IPS-NIHi11 (cell line): ENCODE results near the gene BPIFB3.
"Not testable (repeated sequence)": the region's sequence is repeated elsewhere in the genome, so short reads cannot be mapped to it uniquely, and the experiment has no call there.

Source experiments
- DNase-seq: peaks from one replicate; pipeline ENCODE4 v3.0.0; 2012; ENCODE audit warnings: mixed read lengths, low spot score

Gene BPIFB3

DNA sequence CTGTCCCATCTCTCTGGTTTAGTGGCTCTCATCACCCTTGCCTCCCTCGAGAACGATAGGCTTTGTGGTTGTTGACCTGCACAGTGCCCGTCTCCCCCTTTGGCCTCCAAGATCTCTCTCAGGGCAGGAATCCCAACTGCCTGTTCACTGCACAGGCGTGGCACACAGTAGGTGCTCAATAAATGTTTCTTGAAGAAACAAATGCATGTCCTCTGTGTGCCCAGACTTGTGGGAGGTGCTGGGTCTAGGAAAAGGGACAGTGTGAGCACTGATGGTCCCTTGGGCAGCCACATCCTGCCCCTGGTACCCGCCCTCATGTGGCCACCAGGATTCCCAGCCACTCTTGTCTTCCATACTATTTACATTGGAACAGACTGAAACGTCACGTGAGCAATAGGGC lies 24.8 kb upstream of the BPIFB3 start:
- DNase-seq = no peak

DNA sequence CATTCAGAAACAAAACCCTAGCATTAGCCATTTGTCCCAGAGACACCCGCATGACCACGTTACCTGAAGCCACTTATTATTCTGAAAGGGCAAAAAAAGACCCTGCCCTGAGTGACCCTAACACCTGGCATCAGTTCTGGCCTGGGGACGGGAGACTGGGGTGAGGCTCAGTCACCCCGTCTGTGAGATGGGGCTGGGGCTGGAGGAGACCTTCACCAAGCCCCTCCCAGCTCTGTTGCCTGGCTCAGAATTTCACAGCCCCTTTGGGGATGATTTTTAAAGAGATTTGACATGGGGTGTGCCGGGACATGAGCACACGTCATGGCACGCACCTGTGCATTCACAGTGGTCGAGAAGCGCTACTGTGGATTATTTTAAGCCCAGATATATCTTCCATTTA lies 23.6 kb upstream of the BPIFB3 start:
- DNase-seq = no peak

DNA sequence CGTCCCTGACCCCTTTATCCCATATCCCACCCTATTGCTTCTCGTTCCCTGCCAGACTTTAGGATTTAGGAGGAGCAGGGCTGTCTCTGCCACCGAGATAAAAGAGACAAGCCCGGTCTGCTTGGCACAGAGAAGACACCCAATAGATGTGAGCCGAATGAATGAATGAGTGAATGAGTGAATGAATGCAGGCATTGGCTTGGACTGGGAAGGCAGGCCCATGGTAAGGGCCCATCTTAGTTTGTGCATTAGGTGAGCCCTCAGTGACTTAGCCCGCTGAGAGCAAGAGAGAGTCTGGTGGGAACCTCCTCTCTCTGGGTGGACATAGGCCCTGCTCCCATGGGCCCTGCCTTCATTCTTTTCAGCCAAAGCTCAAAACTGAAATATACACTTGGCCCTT lies 23.1 kb upstream of the BPIFB3 start:
- DNase-seq = no peak

DNA sequence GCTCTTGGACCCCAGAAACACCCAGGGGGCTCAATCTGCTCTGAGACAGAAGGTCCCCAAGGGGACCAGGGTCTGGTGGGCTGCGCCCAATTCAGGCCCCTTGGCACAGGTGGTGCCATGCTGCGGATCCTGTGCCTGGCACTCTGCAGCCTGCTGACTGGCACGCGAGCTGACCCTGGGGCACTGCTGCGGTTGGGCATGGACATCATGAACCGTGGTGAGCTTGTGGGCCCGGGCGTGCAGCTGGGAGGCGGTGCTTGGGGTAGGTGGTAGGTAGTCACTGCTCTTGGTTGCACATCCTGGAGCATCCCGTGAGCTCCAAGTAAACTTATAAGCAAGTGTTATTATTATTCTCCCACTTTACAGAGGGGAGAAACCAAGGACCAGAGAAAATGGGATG lies 22.2 kb upstream of the BPIFB3 start, which contains the start of gene BPIFB6:
Gene BPIFB6 (plus strand): TSS at position 118 of the 400 bp plus-strand sequence. CDS start 0 bp downstream, at position 118.
- no peak for DNase-seq

DNA sequence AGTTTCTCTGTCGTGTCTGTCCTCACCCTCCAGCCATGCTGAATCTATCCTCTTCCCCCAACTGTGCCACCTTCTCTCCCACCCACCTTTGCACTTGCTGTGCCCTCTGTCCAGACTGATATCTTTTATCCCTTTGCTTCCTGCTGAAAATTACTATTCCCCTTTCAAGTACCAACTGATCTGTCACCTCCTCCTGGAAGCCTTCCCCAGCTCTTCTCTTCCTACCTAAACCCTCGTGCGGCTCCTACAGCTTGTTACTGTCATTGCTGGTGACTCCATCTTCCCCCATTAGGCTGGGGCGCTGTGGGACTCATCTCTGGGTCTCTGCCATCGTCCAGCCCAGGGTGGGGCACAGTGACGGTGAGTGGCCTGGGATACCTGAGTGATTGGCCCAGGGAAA lies 21.1 kb upstream of the BPIFB3 start:
- DNase-seq = no peak

DNA sequence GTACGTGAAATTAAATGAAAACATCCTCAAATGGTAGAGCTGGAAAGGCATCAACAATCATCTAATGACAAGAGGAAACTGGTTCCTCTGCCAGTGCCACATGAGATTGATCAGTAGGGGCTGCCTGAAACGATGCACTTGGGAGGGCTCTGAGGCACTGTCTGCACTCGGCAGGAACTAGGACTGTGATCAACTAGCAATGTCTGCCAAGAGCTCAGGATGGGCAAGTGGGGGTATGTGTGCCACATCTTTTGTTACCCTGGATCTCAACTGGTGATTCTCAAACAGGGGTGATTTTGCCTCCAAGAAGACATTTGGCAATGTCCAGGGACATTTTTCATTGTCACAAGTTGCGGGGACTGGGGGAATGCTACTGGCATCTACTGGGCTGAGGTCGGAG lies 20.3 kb upstream of the BPIFB3 start:
- DNase-seq = no peak

DNA sequence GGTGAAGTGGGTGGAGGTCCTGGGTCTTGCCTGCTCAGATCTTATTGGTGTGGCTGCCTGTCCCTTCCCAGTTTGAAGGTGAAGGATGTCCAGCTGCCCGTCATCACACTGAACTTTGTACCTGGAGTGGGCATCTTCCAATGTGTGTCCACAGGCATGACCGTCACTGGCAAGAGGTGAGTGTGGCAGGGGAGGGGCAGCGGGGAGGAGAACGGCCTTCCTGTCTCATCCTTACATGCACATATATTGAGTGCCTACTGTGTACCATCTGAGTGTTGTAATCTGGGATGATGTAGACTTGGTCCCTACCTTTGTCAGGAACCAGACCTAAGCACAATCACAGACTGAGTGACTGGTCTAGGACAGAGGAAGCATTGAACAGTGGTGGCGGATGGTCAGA lies 19.6 kb upstream of the BPIFB3 start:
- no peak for DNase-seq

DNA sequence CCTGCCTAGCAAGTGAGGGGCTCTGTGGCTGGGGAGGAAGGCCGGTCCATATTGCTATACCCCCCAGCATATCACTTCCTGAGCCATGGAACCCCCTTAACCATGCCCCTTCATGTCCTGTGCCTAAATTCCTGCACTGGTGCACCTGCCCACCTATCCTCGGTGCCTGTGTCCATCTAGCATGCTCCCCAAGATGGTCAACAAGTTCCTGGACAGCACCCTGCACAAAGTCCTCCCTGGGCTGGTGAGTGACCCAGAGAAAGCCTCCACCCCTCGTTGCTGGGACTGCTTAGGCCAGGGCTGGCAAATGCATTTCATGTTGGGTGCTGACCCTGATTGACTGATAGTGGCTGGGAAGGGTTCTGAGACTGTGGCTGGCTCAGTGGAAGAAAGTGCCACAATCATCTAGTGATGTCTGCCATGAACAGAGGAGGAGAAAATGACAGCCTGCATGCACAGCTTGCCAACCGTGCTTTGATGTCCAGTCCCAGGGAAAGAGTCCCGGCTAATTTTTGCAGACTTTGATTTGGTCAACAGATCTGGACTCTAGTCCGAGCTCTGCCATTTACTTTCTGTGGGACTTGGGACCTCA lies 18.7 kb upstream of the BPIFB3 start:
- DNase-seq = no peak

DNA sequence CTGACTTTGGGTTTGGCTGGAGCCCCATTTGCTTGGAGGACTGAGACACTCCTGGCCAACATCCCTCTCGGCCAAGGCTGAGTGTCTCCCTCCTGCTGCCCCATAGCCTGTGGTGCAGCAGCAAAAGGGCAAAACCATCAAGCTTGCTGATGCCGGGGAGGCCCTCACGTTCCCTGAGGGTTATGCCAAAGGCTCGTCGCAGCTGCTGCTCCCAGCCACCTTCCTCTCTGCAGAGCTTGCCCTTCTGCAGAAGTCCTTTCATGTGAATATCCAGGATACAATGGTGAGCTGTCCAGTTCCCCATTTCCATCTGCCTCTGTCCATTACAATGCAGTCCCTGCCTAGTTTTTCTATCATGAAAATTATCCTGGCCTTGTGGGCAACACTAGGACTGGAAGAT lies 16.2 kb upstream of the BPIFB3 start:
- no peak for DNase-seq

DNA sequence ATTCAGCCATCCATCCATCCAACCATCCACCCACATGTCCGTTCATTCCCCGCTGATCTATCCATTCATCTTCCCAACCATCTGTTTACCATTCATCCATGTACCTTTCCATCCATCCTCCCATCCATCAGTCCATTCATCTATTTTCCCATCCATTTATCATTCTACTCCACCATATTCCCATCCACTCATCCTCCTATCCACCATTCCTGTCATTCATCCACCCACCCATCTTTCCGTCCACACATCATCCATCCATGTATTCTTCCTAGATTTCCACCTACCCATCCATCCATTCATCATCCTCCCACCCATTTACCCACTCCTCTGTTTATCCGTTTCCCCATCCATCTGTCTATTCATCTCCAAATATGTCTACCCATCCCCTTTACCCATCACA lies 15.5 kb upstream of the BPIFB3 start:
- no peak for DNase-seq

DNA sequence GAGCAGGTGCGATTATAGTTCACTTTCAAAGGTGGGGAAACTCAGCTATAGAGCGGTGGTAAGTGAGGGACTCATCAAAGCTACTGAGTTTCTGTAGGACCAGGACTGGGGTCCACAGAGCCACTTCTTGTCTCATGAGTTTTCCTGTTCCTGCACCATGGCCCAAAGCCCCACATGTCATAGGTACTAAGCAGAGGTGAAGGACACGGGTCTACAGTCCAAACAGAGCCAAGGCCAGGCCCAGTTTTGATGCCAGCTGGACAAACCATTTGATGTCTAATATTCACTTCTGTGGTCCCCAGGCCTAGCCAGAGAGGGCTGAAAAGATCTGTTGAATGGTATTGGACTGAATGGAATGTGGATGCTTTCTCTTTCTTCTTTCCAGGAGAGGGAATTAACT lies 11.3 kb upstream of the BPIFB3 start:
- no peak for DNase-seq

DNA sequence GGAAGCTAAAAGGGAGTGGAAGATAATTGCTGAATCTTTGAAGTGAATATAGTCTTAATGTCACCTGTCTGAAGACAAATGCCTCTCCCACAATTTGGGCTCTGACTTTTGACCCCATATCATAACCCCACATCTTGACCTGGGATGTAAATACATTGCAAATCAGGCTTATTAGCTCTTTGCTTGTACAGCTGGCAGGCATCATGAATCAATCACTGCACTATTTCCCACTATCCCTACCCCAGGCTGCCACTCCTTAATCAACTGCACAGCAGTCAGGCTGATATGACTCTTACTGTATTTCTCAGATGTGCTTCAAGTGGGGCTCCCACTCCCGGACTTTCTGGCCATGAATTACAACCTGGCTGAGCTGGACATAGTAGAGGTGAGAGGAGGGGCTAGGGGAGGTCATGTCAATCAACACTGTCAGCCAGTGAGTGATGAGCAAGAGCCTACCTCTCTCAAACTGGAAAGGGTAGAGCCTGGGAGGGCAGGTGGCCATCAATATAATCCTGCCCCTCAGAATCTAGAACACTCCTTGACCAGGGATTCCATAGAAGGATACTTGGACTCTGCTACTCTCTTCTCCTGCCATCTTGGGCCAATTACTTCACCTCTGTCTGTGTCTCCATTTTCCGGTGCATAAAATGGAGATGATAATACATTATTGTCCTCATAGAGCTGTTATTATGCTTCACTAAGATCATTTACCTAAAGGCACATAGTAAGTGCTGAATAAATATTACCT lies 10.5 kb upstream of the BPIFB3 start:
- no peak for DNase-seq

DNA sequence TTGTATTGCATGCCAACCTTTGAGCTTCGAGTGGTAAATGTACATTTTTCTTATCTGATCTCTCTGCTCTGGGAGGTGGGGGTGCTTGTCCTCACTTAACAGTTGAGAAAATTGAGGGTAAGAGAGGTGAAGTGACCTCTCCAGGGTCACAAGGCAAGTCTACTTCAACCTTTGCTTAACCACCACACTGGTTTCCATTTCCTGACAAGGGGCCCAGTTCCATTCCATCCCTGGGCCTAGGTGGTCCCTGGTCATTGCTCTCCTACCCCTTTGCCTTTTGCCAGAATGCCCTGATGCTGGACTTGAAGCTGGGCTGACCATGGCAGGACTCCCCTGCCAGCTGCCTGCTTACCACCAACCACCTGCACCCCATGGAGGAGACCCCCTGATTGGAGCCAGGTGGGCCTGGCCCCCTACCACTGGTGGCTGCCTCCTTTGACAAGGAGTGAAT lies 9.9 kb upstream of the BPIFB3 start:
- DNase-seq = no peak

DNA sequence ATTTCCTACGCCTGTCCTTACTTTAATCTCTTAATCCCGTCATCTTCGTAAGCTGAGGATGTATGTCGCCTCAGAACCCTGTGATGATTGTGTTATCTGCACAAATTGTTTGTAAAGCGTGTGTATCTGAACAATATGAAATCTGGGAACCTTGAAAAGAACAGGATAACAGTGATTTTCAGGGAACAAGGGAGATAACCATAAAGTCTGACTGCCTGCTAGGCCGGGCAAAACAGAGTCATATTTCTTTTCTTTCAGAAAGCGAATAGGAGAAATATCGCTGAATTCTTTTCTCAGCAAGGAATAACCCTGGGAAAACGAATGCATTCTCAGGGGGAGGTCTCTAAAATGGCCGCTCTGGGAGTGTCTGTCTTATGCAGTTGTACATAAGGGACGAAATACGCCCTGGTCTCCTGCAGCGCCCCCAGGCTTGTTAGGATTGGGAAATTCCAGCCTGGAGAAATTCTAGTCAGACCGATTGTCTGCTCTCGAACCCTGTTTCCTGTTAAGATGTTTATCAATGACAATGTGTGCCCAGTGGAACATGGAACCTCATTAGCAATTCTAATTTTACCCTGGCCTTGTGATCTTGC lies 8.5 kb upstream of the BPIFB3 start:
- not testable (repeated sequence) for DNase-seq

DNA sequence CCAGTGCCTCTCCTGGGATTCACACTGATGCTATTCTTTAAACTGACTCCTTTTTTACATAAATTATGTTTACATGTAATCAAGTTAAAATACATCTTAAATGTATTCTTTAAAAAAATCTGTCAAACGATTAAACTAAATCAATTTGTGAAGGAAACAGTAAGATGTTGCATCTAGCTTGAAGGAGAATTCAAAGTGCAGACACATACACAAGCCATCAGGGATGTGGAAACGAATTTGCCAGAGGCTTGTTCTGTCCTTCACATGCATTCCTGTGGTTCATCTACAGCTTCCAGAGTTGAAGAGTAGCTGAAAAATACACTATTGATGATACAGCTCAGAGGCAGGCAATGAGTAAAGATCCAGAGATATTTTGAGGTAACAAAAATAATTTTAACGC lies 7.3 kb upstream of the BPIFB3 start:
- no peak for DNase-seq

DNA sequence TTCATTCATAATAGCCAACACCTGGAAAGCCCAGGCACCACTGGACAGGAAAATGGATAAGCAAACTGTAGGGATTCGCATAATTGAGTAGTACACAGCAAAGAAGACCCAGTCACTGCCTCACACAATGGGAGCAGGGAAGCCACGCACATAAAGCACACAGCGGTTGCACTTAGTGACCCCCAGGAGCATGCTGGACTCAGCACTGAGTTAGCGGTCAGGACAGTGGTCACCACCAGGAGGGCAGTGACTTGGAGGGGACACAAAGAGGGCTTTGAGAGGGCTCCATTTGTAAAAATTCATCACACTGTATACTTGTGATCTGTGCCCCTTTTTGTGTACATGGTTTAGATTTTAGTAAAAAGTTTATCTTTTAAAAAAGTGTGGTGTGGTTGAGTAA lies 2.4 kb upstream of the BPIFB3 start:
- DNase-seq = no peak

DNA sequence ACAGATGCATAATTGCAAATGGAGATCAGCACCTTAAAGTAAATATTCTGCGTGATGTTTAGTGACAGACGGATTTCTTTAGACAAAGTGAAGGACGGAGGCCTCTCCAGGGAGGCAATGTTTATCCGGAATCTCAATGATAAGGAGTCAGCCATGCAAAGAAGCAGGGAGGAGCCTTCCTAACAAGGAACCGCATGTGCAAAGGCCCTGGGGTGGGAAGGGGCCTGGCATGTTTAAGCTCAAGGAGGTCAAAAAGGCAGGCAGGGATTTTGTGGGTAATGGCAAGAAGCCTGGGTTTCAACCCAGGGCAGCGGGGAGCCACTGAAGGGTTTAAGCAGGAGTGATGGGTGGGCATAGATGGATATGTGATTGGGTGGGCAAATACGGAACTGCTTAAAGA lies 678 bp downstream of the BPIFB3 start:
- no peak for DNase-seq

DNA sequence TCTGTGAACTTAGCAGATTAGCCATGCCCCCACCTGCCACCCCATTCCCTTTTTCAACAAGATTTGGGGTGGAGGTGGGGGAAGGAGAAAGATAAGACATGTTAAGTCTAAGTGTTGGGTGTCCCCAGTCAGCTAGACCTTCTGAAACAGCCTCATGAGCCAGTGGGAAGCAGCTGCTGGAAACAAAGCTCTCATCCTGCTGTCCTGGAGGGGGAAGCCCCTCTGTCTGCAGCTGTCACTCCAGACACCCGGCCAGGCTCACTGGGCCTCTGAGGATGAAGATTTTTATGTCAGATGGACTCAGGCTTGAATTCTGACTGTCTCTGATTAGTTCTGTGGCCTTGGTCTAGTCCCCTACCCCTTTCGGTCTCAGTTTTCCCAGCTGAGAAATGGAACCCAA lies 1.1 kb downstream of the BPIFB3 start:
- no peak for DNase-seq

DNA sequence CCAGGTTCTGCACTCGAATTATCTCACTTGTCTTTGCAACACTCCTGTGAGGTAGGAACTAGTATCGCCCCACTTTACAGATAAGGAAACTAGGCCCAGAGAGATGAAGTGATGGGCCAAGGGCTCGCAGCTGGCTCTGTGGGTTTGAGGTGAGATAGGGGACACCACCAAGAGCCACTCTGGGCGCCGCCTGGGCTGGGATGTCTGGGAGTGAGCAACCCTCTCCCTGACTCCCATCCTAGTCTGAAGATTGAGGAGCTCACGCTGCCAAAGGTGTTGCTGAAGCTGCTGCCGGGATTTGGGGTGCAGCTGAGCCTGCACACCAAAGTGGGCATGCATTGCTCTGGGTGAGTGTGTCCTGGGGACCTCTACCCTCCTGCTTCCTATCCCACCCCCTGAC lies 5.4 kb downstream of the BPIFB3 start:
- DNase-seq = no peak

DNA sequence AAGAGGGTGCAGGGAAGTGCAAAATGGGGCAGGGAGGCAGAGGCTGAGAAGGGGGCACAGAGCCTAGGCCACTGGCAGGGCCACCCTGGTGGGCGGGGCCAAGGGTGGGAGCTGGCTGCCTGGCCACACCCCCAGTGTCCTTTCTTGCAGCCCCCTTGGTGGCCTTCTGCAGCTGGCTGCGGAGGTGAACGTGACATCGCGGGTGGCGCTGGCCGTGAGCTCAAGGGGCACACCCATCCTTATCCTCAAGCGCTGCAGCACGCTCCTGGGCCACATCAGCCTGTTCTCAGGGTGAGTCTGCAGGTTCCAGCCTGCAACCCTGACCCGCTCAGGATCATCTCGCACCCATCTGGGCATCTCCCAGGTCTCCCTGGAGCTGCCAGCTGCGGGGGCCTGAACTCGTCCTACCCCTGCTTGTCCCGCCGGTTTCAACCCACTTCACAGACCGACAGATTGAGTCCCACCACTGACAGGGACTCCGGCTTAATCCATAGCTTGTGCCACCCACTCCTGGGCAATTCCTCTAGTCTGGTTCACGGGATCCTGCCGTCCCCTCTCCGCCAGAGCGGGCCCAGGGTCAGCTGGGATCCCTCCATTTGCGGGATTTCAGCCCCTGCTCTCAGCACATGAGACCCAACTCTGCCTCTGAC lies 6.2 kb downstream of the BPIFB3 start:
- peak; percentile 53 for DNase-seq

DNA sequence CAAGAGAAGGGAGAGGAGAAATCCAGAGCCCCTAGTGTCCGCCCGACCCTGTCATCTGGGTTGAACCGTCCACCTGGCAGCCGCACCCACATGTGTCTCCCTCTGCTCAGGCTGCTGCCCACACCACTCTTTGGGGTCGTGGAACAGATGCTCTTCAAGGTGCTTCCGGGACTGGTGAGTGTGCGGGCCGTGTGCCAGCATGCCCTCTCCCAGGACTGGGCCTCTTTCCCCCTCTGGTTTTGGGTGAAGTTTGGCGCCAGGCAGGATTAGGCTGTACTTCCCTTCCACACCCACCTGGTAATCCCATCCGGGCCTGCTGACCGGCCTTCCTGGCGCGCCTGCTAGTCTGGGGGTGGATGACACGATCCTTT lies 7.9 kb downstream of the BPIFB3 start:
- DNase-seq = no peak

DNA sequence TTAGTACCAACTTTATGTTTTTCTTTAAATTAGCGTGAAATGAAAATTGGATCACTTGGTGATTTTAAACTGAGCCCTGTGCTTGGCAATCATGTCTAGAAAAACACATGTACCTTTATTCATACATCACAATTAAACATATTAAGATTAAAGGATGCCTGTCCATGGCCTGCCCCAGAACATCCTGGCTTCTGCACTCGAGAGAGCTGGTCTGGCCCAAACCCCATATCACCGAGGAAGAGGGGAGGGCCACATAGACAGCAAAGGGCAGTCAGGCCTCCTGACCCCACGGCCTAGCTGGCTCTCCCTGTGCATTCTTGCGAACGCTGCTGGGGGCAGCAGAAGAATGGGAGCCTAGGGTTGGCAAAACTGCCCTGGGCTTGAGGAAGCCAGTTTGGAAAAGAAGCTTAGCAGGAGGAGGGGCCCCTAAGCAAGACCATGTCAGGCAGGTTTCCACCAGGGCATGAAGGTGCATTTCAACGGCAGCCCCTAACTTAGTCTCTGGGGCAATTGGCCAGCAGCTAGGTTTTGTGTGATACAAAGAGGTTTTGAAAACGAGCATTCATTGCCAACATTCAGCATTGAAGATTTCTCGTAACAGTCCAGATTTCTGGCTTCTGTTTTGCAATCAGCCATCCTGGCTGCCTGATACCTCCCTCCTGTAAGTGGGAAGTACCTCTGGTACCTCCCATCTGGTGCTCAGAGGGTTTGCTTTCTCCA lies 8.6 kb downstream of the BPIFB3 start:
- DNase-seq = no peak

DNA sequence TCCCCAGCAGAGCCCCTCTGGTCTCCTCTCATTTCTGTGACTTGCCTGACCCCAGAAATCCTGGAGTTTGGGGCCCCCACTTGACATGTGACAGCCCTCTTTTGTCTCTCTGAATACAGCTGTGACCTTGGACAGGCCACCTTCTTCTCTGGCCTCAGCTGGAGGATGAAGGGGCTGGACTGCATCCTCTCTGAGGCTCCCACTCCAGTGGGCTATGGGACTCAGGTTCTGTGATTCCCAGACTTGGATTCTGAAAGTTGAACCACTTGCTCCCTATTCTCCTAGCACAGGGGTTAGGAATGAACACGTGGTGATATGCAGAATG lies 9.1 kb downstream of the BPIFB3 start:
- no peak for DNase-seq
